ENCODE results near the gene L3MBTL4. TPM values are rescaled to one million over a fixed set of nuclear protein-coding genes. Genes with fewer than 3 reads are reported as not detected.
"Not testable (repeated sequence)": the region's sequence is repeated elsewhere in the genome, so short reads cannot be mapped to it uniquely, and the experiment has no call there.

The L3MBTL4 gene
- total RNA-seq, 1 experiment from 2014 or later: 1.4 TPM

DNA sequence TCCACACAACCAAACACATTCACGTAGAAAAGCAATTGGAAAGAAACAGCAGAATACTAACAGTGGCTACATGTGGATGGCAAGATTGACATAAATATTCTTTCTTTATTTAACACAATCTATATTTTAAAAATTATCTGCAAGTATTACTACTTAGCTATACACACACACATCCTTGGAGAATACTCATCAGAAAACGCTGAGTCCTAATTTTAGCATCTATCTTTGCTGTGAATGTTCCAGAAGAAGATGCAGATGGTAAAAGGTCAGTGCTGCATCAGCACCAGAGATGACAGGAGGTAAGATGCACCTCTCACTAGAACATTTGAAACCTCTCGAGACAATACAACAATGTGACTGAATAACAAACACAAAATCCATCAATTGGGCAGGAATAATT lies 148.5 kb downstream of the L3MBTL4 start (continued):
- TF ChIP-seq, protein P1, sequence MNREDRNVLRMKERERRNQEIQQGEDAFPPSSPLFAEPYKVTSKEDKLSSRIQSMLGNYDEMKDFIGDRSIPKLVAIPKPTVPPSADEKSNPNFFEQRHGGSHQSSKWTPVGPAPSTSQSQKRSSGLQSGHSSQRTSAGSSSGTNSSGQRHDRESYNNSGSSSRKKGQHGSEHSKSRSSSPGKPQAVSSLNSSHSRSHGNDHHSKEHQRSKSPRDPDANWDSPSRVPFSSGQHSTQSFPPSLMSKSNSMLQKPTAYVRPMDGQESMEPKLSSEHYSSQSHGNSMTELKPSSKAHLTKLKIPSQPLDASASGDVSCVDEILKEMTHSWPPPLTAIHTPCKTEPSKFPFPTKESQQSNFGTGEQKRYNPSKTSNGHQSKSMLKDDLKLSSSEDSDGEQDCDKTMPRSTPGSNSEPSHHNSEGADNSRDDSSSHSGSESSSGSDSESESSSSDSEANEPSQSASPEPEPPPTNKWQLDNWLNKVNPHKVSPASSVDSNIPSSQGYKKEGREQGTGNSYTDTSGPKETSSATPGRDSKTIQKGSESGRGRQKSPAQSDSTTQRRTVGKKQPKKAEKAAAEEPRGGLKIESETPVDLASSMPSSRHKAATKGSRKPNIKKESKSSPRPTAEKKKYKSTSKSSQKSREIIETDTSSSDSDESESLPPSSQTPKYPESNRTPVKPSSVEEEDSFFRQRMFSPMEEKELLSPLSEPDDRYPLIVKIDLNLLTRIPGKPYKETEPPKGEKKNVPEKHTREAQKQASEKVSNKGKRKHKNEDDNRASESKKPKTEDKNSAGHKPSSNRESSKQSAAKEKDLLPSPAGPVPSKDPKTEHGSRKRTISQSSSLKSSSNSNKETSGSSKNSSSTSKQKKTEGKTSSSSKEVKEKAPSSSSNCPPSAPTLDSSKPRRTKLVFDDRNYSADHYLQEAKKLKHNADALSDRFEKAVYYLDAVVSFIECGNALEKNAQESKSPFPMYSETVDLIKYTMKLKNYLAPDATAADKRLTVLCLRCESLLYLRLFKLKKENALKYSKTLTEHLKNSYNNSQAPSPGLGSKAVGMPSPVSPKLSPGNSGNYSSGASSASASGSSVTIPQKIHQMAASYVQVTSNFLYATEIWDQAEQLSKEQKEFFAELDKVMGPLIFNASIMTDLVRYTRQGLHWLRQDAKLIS (CRISPR knock-in tag; IDR thresholded peaks at IDR 0.05; ENCODE audit: borderline replicate concordance): no peak

DNA sequence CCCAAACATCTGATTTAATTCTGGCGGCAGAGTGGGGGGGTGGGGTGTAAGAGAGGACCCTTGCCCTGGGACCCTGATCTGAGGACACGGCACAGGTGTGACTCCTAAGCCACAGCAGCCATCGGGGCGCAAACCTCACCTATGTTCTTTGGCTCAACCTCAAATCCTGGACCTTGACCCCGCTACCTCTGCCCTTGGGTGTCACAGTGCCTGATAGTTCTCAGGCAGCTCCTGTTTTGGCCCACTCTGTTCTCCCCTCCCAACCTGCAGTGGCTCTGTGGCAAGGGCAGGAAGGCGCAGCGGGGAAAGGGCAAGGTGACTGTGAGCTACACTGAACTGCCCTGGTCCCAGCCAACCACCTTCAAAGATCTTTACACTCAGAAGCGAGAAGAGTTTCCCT lies 152.8 kb downstream of the L3MBTL4 start:
- no peak overlapping the region for H3K27ac Mint-ChIP-seq
- H3K9me3 Mint-ChIP-seq: peaks cover 25% of the 10 kb centered on the region
- CTCF ChIA-PET: no interaction called here
- TF ChIP-seq, protein P2, sequence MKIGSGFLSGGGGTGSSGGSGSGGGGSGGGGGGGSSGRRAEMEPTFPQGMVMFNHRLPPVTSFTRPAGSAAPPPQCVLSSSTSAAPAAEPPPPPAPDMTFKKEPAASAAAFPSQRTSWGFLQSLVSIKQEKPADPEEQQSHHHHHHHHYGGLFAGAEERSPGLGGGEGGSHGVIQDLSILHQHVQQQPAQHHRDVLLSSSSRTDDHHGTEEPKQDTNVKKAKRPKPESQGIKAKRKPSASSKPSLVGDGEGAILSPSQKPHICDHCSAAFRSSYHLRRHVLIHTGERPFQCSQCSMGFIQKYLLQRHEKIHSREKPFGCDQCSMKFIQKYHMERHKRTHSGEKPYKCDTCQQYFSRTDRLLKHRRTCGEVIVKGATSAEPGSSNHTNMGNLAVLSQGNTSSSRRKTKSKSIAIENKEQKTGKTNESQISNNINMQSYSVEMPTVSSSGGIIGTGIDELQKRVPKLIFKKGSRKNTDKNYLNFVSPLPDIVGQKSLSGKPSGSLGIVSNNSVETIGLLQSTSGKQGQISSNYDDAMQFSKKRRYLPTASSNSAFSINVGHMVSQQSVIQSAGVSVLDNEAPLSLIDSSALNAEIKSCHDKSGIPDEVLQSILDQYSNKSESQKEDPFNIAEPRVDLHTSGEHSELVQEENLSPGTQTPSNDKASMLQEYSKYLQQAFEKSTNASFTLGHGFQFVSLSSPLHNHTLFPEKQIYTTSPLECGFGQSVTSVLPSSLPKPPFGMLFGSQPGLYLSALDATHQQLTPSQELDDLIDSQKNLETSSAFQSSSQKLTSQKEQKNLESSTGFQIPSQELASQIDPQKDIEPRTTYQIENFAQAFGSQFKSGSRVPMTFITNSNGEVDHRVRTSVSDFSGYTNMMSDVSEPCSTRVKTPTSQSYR (CRISPR knock-in tag; IDR thresholded peaks at IDR 0.05): no peak
- TF ChIP-seq ZNF219 (CRISPR knock-in tag; IDR thresholded peaks at IDR 0.05; ENCODE audit: borderline replicate concordance) (no peak), ETV6 (CRISPR knock-in tag; IDR thresholded peaks at IDR 0.05) (no peak), ZNF232 (CRISPR knock-in tag; IDR thresholded peaks at IDR 0.05) (no peak)
- TF ChIP-seq, protein P3, sequence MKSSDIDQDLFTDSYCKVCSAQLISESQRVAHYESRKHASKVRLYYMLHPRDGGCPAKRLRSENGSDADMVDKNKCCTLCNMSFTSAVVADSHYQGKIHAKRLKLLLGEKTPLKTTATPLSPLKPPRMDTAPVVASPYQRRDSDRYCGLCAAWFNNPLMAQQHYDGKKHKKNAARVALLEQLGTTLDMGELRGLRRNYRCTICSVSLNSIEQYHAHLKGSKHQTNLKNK (CRISPR knock-in tag; IDR thresholded peaks at IDR 0.05): no peak
- H3K27me3 Mint-ChIP-seq (ENCODE audit: low read depth): no peaks in the 10 kb centered on the region
- peaks cover 8% of the 10 kb centered on the region; the same call in 1 of the 2 replicates for H3K36me3 Mint-ChIP-seq
- no peaks in the 10 kb centered on the region for H3K4me1 Mint-ChIP-seq
- no peak overlapping the region for H3K4me3 Mint-ChIP-seq
- POLR2A ChIA-PET: no interaction called here
- DNase-seq (ENCODE audit: low spot score) (no peak), ATAC-seq (no peak)

DNA sequence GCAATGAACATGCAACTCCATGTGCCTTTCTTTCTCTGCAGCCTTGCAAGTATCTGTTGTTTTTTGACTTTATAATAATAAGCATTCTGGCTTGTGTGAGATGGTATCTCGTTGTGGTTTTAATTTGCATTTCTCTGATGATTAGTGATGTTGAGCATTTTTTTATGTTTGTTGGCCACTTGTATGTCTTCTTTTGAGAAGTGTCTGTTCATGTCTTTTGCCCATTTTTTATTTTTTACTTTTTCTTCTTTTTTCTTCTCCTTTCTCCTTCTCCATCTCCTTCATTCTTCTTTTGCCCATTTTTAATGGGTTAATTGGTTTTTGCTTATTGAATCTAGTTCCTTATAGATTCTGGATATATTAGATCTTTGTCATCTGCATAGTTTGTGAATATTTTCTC lies 155.4 kb downstream of the L3MBTL4 start:
- DNase-seq (ENCODE audit: low spot score); POLR2A ChIA-PET; H3K36me3 Mint-ChIP-seq; ATAC-seq; H3K4me3 Mint-ChIP-seq; H3K27ac Mint-ChIP-seq; H3K4me1 Mint-ChIP-seq; H3K27me3 Mint-ChIP-seq (ENCODE audit: low read depth): not testable (repeated sequence)
- CTCF ChIA-PET: interaction anchor here (1.8 kb wide), 1 partner anchor 40 kb away, joined by 7 read pairs; no protein-coding TSS in a partner anchor
- peaks cover 25% of the 10 kb centered on the region for H3K9me3 Mint-ChIP-seq

DNA sequence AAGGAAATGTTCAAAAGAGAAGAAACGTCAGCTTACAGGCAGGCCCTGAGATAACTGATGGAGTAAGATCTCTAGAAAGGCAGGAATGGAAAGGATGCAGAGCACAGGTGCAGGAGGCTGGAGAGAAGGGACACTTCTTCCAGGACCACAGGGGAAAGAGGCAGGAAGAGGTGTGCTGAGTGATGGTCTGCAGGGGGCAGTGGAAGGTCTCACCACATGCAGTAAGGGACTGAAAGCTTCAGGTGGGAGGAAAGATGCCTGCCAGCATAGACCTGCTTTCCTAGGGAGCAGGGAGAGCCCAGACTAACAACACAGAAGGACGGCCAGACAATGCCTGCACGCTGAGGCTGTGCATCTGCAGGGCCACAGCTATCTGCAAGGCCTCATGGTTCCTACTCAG lies 156.8 kb downstream of the L3MBTL4 start:
- CTCF ChIA-PET: interaction anchor here (1.2 to 1.8 kb wide), 5 partner anchors 9 to 264 kb away, joined by 3 to 8 read pairs (median 5); no protein-coding TSS in a partner anchor
- ATAC-seq: peak; percentile 91
- Mint-ChIP-seq H3K9me3 (peaks cover 25% of the 10 kb centered on the region), H3K36me3 (peaks cover 8% of the 10 kb centered on the region; the same call in 1 of the 2 replicates), H3K27ac (no peak overlapping the region), H3K4me3 (no peak overlapping the region), H3K4me1 (peaks cover 3% of the 10 kb centered on the region), H3K27me3 (ENCODE audit: low read depth) (no peaks in the 10 kb centered on the region)
- no peak for TF ChIP-seq ETV6 (CRISPR knock-in tag; IDR thresholded peaks at IDR 0.05)
- TF ChIP-seq MYBL2 (CRISPR knock-in tag; IDR thresholded peaks at IDR 0.05): no peak
- TF ChIP-seq, protein P4, sequence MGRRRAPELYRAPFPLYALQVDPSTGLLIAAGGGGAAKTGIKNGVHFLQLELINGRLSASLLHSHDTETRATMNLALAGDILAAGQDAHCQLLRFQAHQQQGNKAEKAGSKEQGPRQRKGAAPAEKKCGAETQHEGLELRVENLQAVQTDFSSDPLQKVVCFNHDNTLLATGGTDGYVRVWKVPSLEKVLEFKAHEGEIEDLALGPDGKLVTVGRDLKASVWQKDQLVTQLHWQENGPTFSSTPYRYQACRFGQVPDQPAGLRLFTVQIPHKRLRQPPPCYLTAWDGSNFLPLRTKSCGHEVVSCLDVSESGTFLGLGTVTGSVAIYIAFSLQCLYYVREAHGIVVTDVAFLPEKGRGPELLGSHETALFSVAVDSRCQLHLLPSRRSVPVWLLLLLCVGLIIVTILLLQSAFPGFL (CRISPR knock-in tag; IDR thresholded peaks at IDR 0.05; ENCODE audit: borderline replicate concordance): no peak
- no peak for TF ChIP-seq RELA (CRISPR knock-in tag; IDR thresholded peaks at IDR 0.05; ENCODE audit: borderline replicate concordance)
- peak; percentile 41 for DNase-seq (ENCODE audit: low spot score)
- POLR2A ChIA-PET: no interaction called here

Measured in WTC11 (cell line).